Measurements from ENCODE around the gene SPP1.

SPP1 gene

DNA sequence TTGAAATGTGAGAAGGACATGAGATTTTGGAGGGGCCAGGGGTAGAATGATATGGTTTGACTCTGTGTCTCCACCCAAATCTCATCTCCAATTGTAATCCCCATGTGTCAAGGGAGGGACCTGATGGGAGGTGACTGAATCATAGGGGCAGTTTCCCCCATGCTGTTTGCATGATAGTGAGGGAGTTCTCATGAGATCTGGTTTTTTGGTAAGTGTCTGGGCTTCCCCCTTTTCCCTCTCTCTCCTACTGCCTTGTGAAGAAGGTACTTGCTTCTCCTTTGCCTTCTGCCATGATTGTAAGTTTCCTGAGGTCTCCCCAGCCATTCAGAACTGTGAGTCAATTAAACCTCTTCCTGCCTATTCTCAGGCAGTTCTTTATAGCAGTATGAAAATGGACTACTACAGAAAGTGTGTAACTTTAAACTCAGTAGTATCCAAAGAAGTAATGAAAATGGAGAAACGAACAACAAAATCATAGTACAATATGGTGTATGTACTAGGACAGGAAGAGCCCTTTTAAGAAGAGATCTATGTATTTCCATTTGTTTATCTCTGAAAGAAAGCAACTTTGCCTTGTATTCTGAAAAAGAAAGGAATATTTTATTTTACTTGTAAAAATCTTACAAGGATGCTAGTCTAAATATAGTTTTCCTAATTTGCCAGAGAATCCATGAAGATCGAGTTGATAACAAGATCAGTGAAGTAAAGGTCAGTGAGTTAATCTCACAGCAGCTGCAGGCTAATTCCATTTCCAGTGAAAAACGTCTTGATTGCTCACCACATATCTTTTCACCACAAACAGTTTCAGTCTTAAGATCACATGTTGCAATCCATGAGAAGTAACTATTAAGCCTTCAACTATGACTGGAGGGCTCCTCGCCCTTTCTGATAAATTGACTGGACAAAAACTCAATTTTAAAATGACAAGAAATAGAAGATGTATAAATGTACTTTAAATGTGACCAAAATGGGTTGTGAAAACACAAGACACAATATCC is 52.4 kb downstream of the SPP1 start:
- no peak for DNase-seq

DNA sequence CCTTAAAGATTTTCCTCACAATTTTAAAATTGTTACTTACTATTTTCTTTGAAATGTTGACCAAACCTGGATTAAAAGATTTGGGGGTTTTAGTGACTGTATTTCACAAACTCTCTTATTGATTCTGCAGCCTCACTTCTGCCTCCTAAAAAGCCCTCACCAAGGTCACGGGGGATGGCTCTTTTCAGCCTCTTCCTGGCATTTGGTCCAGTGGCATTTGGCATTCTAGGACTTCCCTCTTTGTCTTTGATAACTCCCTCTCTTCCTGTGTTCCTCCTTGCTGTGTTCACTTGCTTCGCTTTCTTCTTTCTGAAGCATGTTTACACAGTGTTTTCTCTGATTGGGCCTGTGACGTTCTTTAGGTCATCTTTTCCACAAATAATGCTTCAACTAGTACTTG is 53.4 kb downstream of the SPP1 start:
- no peak for DNase-seq

GRCh38 chr4:88029556-88029955 is 54.0 kb downstream of the SPP1 start:
- no peak for DNase-seq

- DNase-seq: no peak
Observed at GRCh38 chr4:88030565-88031310, 55.2 kb downstream of the SPP1 start.
